ENCODE measurements around the gene PLPP3. TPM values are rescaled to one million over a fixed set of nuclear protein-coding genes. Genes with fewer than 3 reads are reported as not detected.
A peak's percentile ranks its signal among the peaks of the same experiment; 100 is the strongest.

The PLPP3 gene
- total and polyA plus RNA-seq, 12 donors = 16.2 to 136 (median 77.8) TPM

GRCh38 chr1:56534130-56534651, 45.2 kb downstream of the PLPP3 start:
- Histone ChIP-seq H3K27me3 (no peaks in the 10 kb centered on the region), H3K4me3 (no peak overlapping the region), H3K4me1 (peaks cover 22 to 100% (median 98%) of the 10 kb centered on the region in 9 donors), H3K9me3 (no peaks in the 10 kb centered on the region), H3K27ac (peak overlapping the region in 7 of 10 donors; percentile 28 to 77 (median 40)), H3K36me3 (peaks cover 0 to 68% (median 12%) of the 10 kb centered on the region in 9 donors)
- no peak for TF ChIP-seq CTCF (IDR thresholded peaks at IDR 0.05)
- 57 to 59% methylated on average over 5 of the region's 5 CpGs for WGBS, 2 donors
- DNase-seq (no peak), ATAC-seq (peak in 2 of 8 donors; percentile 26 to 40)
- intact Hi-C loops (cut with DNase I) = loop anchor here in 1 of 10 donors (5.0 kb wide), 1 partner anchor 33 kb away; no protein-coding TSS in a partner anchor

GRCh38 chr1:56533621-56534020, 45.7 kb downstream of the PLPP3 start:
- H3K36me3 ChIP-seq = peaks cover 0 to 73% (median 12%) of the 10 kb centered on the region in 9 donors
- peak overlapping the region in 5 of 10 donors; percentile 28 to 77 (median 31) for H3K27ac ChIP-seq
- 90 to 93% methylated on average over 4 of the region's 4 CpGs for WGBS, 2 donors
- no peak for ATAC-seq
- no peak for DNase-seq
- peaks cover 20 to 100% (median 98%) of the 10 kb centered on the region in 9 donors for H3K4me1 ChIP-seq
- H3K4me3 ChIP-seq = no peak overlapping the region
- intact Hi-C loops (cut with DNase I) = loop anchor here in 1 of 10 donors (5.0 kb wide), 1 partner anchor 34 kb away; no protein-coding TSS in a partner anchor
- H3K9me3 ChIP-seq = no peaks in the 10 kb centered on the region
- H3K27me3 ChIP-seq = no peaks in the 10 kb centered on the region
- no peak for TF ChIP-seq CTCF (IDR thresholded peaks at IDR 0.05)

- TF ChIP-seq CTCF (IDR thresholded peaks at IDR 0.05) = no peak
- Histone ChIP-seq H3K4me1 (peaks cover 20 to 100% (median 98%) of the 10 kb centered on the region in 9 donors), H3K9me3 (no peaks in the 10 kb centered on the region), H3K4me3 (no peak overlapping the region), H3K36me3 (peaks cover 0 to 77% (median 12%) of the 10 kb centered on the region in 9 donors), H3K27me3 (no peaks in the 10 kb centered on the region), H3K27ac (peak overlapping the region in 4 of 10 donors; percentile 2 to 77 (median 26))
- intact Hi-C loops (cut with DNase I) = loop anchor here in 1 of 10 donors (5.0 kb wide), 1 partner anchor 34 kb away; no protein-coding TSS in a partner anchor
- no peak for ATAC-seq
- DNase-seq = no peak
- WGBS, 2 donors = 92 to 93% methylated on average over 3 of the region's 3 CpGs
These were observed 46.2 kb downstream of the PLPP3 start for GRCh38 chr1:56533197-56533596.

GRCh38 chr1:56532350-56532683, 47.0 kb downstream of the PLPP3 start:
- peaks cover 18 to 100% (median 98%) of the 10 kb centered on the region in 9 donors for H3K4me1 ChIP-seq
- TF ChIP-seq CTCF (IDR thresholded peaks at IDR 0.05) = no peak
- H3K27me3 ChIP-seq = no peaks in the 10 kb centered on the region
- H3K36me3 ChIP-seq = peaks cover 0 to 79% (median 12%) of the 10 kb centered on the region in 9 donors
- 60 to 75% methylated on average over 1 of the region's 1 CpG for WGBS, 2 donors
- no peak overlapping the region for H3K4me3 ChIP-seq
- intact Hi-C loops (cut with DNase I) = loop anchor here in 1 of 10 donors (5.0 kb wide), 1 partner anchor 35 kb away; no protein-coding TSS in a partner anchor
- no peak for DNase-seq
- H3K27ac ChIP-seq = peak overlapping the region in 6 of 10 donors; percentile 2 to 77 (median 21)
- H3K9me3 ChIP-seq = no peaks in the 10 kb centered on the region
- no peak for ATAC-seq
